ENCODE data around the gene PRKAG2. TPM values are rescaled to one million over a fixed set of nuclear protein-coding genes. Genes with fewer than 3 reads are reported as not detected.
"Not testable (repeated sequence)": the region's sequence is repeated elsewhere in the genome, so short reads cannot be mapped to it uniquely, and the experiment has no call there.

PRKAG2 gene
- total RNA-seq, 1 donor from 2014 or later, result 20.6 TPM

DNA sequence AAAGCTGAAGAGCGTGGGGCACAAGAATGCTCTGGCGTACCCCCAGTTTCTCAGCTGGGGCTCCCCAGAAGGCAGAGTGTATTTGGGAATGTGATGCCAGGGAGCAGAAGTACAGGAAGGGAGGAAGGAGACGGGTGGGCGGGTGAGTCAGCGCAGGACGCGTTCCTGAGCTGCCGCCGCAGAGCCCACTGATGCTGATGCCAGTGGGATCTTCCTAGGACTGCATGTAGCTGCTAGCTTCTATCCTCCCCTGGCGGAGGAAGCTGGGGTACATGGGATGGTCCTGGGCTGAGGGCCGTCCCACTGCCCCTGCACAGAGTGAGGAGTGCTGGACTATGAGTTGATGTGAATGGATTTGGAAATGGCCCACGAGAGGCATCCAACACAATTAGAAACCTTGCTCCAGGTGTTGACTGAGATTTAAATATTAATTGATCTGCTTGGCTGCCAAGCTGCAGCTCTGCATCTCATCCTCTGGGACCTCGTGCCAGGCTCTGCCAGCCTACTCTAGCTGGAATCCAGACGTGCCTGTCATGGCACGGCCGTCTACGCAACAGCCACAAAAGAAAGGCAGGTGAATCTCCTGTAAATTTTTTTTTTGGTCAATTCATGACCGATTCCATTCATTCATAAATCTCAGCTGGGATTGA, 291.0 kb downstream of the PRKAG2 start:
- Mint-ChIP-seq H3K9me3 (ENCODE audit: low read depth) (peaks cover 1% of the 10 kb centered on the region), H3K4me3 (ENCODE audit: low read depth) (no peak overlapping the region), H3K27me3 (no peaks in the 10 kb centered on the region), H3K36me3 (ENCODE audit: insufficient read depth) (peaks cover 8% of the 10 kb centered on the region), H3K27ac (no peak overlapping the region), H3K4me1 (ENCODE audit: low read depth) (no peaks in the 10 kb centered on the region)
- TF ChIP-seq, protein P1, sequence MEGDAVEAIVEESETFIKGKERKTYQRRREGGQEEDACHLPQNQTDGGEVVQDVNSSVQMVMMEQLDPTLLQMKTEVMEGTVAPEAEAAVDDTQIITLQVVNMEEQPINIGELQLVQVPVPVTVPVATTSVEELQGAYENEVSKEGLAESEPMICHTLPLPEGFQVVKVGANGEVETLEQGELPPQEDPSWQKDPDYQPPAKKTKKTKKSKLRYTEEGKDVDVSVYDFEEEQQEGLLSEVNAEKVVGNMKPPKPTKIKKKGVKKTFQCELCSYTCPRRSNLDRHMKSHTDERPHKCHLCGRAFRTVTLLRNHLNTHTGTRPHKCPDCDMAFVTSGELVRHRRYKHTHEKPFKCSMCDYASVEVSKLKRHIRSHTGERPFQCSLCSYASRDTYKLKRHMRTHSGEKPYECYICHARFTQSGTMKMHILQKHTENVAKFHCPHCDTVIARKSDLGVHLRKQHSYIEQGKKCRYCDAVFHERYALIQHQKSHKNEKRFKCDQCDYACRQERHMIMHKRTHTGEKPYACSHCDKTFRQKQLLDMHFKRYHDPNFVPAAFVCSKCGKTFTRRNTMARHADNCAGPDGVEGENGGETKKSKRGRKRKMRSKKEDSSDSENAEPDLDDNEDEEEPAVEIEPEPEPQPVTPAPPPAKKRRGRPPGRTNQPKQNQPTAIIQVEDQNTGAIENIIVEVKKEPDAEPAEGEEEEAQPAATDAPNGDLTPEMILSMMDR (IDR thresholded peaks at IDR 0.05; ENCODE audit: unreplicated experiment), result no peak
- DNase-seq (ENCODE audit: low spot score, unreplicated experiment), result no peak

DNA sequence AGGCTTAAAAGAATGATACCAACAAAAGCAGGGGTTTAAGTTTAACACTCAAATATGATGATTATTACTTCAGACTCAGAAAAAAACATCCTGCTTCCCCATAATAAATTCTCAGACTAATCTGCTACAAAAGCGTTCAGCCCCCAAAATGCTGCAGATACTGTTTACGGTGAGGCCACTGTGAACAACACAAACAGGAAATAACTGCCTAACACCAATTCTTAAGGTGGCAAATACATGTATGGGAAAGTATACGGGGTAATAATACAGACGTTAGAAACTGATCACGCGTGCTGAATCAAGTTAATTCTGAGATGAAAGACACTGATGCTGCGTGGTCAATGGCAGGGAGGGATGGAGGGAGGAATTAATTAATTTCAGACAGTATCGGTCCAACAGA, 295.2 kb downstream of the PRKAG2 start:
- H3K9me3 Mint-ChIP-seq (ENCODE audit: low read depth), result peaks cover 17% of the 10 kb centered on the region
- H3K4me1 Mint-ChIP-seq (ENCODE audit: low read depth), result no peaks in the 10 kb centered on the region
- no peak for DNase-seq (ENCODE audit: low spot score, unreplicated experiment)
- no peak overlapping the region for H3K4me3 Mint-ChIP-seq (ENCODE audit: low read depth)
- TF ChIP-seq, protein P1 (IDR thresholded peaks at IDR 0.05; ENCODE audit: unreplicated experiment), result no peak
- H3K27me3 Mint-ChIP-seq, result no peaks in the 10 kb centered on the region
- peaks cover 15% of the 10 kb centered on the region for H3K36me3 Mint-ChIP-seq (ENCODE audit: insufficient read depth)
- H3K27ac Mint-ChIP-seq, result no peak overlapping the region

DNA sequence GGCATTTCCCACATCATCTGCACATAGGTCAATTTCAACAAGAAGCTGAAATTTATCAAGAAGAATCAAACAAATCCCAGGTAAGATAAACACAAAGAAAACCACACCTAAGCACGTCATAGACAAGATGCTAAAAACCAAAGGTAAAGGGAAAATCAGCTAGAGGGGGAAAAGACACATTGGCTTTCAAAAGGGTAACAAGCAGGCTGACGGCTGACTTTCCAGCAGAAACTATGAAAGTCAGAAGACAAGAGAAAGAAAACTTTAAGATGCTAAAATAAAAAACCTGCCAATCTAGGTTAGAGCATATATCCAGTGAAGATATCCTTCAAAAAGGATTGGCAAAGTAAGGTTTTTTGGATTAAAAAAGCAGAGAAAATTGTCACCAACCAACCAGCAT, 297.3 kb downstream of the PRKAG2 start:
- no peak overlapping the region for H3K4me3 Mint-ChIP-seq (ENCODE audit: low read depth)
- no peaks in the 10 kb centered on the region for H3K27me3 Mint-ChIP-seq
- peaks cover 17% of the 10 kb centered on the region for H3K9me3 Mint-ChIP-seq (ENCODE audit: low read depth)
- H3K27ac Mint-ChIP-seq, result no peak overlapping the region
- H3K36me3 Mint-ChIP-seq (ENCODE audit: insufficient read depth), result peaks cover 13% of the 10 kb centered on the region
- no peak for DNase-seq (ENCODE audit: low spot score, unreplicated experiment)
- TF ChIP-seq, protein P1 (IDR thresholded peaks at IDR 0.05; ENCODE audit: unreplicated experiment), result no peak
- H3K4me1 Mint-ChIP-seq (ENCODE audit: low read depth), result no peaks in the 10 kb centered on the region

DNA sequence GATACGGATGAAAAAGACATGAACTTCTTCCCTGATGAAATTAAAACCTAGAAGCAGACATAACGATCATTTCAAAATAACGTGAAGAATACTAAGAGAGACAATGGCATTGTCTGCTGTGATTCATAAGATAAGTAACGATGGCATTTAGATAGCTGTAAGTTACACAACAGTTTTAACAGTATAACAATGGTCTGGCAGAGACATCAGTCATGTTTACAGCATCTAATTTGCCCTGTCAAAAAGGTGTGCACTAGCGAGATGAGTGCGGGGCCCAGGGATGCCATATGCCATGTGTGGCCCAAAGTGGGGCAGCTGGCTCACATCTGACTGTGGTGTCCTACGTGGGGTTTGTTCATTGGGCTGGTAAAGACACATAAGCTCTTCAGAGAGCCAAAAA, 301.5 kb downstream of the PRKAG2 start:
- peaks cover 11% of the 10 kb centered on the region for H3K9me3 Mint-ChIP-seq (ENCODE audit: low read depth)
- no peak overlapping the region for H3K27ac Mint-ChIP-seq
- no peak overlapping the region for H3K4me3 Mint-ChIP-seq (ENCODE audit: low read depth)
- TF ChIP-seq, protein P1 (IDR thresholded peaks at IDR 0.05; ENCODE audit: unreplicated experiment), result no peak
- H3K27me3 Mint-ChIP-seq, result no peaks in the 10 kb centered on the region
- H3K4me1 Mint-ChIP-seq (ENCODE audit: low read depth), result peaks cover 2% of the 10 kb centered on the region
- DNase-seq (ENCODE audit: low spot score, unreplicated experiment), result no peak
- peaks cover 11% of the 10 kb centered on the region for H3K36me3 Mint-ChIP-seq (ENCODE audit: insufficient read depth)

DNA sequence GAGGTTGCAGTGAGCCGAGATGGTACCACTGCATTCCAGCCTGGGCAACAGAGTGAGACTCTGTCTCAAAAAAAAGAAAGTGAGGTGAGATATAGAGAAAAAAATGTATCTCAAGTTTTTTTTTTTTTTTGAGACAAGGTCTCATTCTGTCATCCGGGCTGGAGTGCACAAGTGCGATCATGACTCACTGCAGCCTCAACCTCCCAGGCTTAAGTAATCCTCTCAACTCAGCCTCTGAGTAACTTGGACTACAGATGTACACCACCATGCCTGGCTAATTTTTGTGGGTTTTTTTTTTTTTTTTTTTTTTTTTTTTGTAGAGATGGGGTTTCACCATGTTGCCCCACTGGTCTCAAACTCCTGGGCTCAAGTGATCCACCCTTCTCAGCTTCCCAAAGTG, 303.9 kb downstream of the PRKAG2 start:
- not testable (repeated sequence) for H3K4me3 Mint-ChIP-seq (ENCODE audit: low read depth); H3K27me3 Mint-ChIP-seq; H3K4me1 Mint-ChIP-seq (ENCODE audit: low read depth); DNase-seq (ENCODE audit: low spot score, unreplicated experiment); H3K27ac Mint-ChIP-seq; H3K36me3 Mint-ChIP-seq (ENCODE audit: insufficient read depth); H3K9me3 Mint-ChIP-seq (ENCODE audit: low read depth)

DNA sequence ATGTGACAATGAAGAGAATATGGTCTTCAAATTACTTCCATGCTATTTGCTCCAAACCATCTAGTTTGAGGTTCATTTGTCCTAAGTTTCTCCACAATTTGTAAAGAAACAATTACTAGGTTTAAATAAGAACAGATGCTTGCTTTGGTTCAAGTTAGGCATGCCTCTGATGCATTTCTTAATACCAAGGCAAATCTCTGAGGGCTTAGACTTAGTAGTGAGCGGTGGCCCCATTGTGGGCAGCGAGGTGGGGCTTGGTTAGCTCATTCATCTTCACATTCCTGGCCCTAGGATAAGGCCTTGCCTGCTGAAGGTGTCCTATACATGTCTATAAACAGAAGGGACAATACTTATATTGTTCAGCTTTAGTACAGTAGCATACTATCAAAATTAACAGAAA, 304.8 kb downstream of the PRKAG2 start:
- peaks cover 6% of the 10 kb centered on the region for H3K36me3 Mint-ChIP-seq (ENCODE audit: insufficient read depth)
- no peak overlapping the region for H3K27ac Mint-ChIP-seq
- no peak overlapping the region for H3K4me3 Mint-ChIP-seq (ENCODE audit: low read depth)
- no peaks in the 10 kb centered on the region for H3K9me3 Mint-ChIP-seq (ENCODE audit: low read depth)
- TF ChIP-seq, protein P1 (IDR thresholded peaks at IDR 0.05; ENCODE audit: unreplicated experiment), result no peak
- H3K27me3 Mint-ChIP-seq, result no peaks in the 10 kb centered on the region
- no peak for DNase-seq (ENCODE audit: low spot score, unreplicated experiment)
- peaks cover 2% of the 10 kb centered on the region for H3K4me1 Mint-ChIP-seq (ENCODE audit: low read depth)
